Astrocyte of the cerebellum (primary cell): ENCODE results near the gene AP1AR.
"Not testable (repeated sequence)": the region's sequence is repeated elsewhere in the genome, so short reads cannot be mapped to it uniquely, and the experiment has no call there.

Source experiments
- DNase-seq: peaks from one replicate; pipeline ENCODE4 v3.0.0-alpha.2; 2011; ENCODE audit warnings: low read depth
- H3K4me3 ChIP-seq: 2 replicates; pipeline ENCODE4 v1.5.1; 2011; ENCODE audit warnings: mild to moderate bottlenecking, low read depth, low read length, moderate library complexity
- CTCF ChIP-seq: IDR thresholded peaks from 2 replicates; pipeline ENCODE4 v1.5.1; 2012; ENCODE audit warnings: low read length, low read depth, moderate library complexity, mild to moderate bottlenecking; ENCODE audit errors: missing control alignments
- in situ Hi-C: cut with HindIII; loops from 2 replicates; pipeline ENCODE4 v1.10.0; 2017; ENCODE audit warnings: low sequenced_read_pairs

The AP1AR gene

GRCh38 chr4:112290341-112290740 is 58.8 kb downstream of the AP1AR start:
- no peak for TF ChIP-seq CTCF
- no peak for DNase-seq
- in situ Hi-C loops = no loop called here

DNA sequence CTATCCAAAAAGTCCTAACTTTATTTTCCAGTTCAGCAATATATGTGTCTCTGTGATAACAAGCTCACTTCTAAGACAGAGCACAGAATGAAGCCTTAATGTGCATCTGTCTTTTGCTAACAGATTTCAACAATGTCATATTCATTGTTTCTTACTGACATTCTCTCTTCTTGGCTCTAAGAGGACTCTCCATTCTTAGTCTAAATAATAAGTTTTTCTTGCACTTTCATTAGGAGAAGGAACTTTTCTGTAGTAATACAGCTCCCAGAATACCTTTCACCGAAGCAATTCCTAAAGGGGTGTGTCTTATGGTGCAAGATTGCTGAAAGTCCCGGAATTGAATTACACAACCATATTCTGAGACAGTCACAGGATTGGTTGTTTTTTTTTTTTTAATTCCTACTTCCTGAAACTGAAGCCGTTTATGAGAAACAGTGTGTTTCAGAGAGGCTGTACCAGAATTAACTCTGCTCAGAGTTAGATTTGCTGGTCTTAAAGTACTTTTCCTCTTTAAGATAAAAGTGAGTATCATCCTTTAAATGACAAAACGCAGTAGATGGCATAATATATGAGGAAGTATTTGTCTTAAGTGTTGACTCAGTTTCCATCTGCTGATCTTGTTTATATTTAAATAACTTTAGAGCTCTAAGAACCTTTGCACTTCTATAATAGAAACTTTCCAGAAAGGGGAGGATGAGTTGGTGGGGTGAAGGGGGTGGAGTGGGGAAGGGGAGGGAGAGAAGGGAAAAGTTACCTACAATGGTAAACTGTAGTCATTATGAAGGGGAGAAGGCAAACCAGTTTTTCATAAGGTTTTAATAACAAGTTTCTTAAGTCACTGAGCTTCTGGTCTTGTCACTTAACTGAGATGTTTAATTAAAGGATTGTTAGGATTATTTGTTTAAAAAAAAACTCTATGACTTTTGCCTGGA is 65.6 kb downstream of the AP1AR start, which contains the start of gene ALPK1:
ALPK1 (plus strand) TSS at position 421 of the 932 bp plus-strand sequence.
- in situ Hi-C loops = no loop called here
- TF ChIP-seq CTCF = no peak
- H3K4me3 ChIP-seq = peak within 1 kb of the TSS; percentile 3
- DNase-seq = no peak

More at GRCh38 chr4:112290341-112290740, 58.8 kb downstream of the AP1AR start:
- no peak overlapping the region for H3K4me3 ChIP-seq

DNA sequence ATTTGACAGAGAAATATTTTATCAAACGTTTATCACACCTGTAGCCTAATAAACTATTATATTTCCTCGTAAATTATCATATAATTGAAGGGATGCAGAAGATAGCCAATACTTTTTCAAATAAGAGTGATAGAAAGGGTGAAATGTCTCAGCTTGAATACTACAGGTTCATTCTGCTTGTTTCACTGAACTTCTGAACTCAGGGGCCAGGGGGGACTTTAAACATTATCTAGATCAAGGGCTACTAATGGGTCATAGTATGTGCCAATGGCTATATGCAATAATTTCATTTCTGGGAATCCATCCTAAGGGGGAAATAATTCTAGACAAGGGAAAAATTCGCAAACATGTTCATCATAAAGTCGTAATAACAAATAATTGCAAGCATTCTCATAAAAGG is 68.1 kb downstream of the AP1AR start:
- DNase-seq = no peak
- H3K4me3 ChIP-seq = no peak overlapping the region
- in situ Hi-C loops = no loop called here
- TF ChIP-seq CTCF = no peak

DNA sequence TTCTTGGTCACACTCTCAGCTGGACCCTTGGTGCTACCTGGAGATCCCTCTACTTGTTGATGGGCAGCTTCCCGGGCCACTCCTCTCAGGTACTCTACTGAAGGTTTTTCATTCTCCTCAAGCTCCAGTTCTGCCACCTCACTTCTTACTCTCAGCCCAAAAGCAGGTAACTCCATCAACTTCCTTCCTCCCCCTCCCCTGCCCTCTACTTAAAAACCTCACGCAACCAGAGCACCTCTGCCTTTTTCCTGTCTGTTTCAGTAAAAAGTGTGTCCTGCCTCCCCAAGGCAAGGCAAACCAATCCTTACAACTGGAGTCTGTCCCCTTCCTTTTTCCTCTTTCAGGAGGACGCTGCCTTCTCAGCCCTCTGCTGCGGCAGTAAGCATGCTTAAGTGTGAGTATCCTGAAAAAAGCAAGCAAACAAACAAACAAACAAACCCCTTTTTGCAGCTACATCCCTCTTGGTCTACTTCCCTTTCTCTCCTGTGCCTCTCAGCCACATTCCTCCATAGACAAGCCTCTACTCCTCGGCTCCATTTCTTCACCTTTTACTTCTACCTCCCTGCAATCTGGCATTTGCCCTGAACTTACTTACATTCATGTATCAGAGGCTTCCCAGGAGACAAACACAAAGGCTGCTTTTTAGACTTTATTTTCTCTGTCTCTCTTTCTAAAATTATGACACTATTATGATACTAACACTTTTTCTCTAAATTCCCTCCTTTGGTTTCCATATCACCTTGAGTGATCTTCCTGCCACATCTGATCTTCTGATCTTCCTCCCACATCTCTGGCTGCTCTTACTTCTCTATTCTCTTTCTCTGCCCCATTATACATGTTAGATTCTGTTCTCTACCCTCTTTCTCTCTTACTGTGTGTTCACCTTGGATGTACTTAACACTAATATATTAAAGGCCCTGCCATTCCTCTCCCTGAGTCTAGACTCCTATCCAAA is 71.0 kb downstream of the AP1AR start:
- no peak for DNase-seq
- H3K4me3 ChIP-seq = no peak overlapping the region
- TF ChIP-seq CTCF = no peak
- in situ Hi-C loops = no loop called here

GRCh38 chr4:112305477-112305876 is 73.9 kb downstream of the AP1AR start:
- DNase-seq, H3K4me3 ChIP-seq, in situ Hi-C loops: not testable (repeated sequence)

DNA sequence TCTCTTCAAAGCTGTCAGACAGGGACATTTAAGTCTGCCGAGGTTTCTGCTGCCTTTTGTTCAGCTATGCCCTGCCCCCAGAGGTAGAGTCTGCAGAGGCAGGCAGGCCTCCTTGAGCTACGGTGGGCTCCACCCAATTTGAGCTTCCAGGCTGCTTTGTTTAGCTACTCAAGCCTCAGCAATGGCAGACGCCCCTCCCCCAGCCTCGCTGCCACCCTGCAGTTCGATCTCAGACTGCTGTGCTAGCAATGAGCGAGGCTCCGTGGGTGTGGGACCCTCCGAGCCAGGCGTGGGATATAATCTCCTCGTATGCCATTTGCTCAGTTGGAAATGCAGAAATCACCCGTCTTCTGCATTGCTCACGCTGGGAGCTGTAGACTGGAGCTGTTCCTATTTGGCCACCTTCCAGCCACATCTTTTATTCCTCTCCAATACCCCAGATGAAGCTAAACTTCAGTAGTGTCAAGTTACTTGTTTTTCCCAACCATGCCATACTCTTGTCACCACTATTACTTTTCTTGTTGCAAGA is 77.7 kb downstream of the AP1AR start:
- H3K4me3 ChIP-seq = peak overlapping the region; percentile 21
- DNase-seq = peak; percentile 45
- in situ Hi-C loops = not testable (repeated sequence)

- DNase-seq = no peak
- in situ Hi-C loops = no loop called here
- no peak overlapping the region for H3K4me3 ChIP-seq
- no peak for TF ChIP-seq CTCF
These were observed 79.9 kb downstream of the AP1AR start for GRCh38 chr4:112311516-112311915.
